Gastrocnemius medialis (tissue), 4 donors: ENCODE measurements around the gene NFIA.

Experiments used
- POLR2A ChIP-seq, 2 donors: fragments of 450-650 bp; IDR thresholded peaks; one replicate each; pipeline ENCODE4 v1.6.1; 2017; ENCODE audit warnings: antibody characterized with exemption in 2 of 2, mild to moderate bottlenecking in 2 of 2, moderate library complexity in 2 of 2
- TF ChIP-seq, protein P1 (sequence below), 5 experiments: fragments of 450-650 bp in 3 of 5; fragments of 200-600 bp in 2 of 5; sonication (generic) in 2 of 5; IDR thresholded peaks in 4 of 5; conservative IDR thresholded peaks in 1 of 5; 1 replicate in 4 of 5; 2 replicates in 1 of 5; pipeline ENCODE4 v1.5.1; 2016 to 2019; ENCODE audit warnings: antibody characterized with exemption in 5 of 5, mild to moderate bottlenecking in 3 of 5, moderate library complexity in 3 of 5

DNA sequence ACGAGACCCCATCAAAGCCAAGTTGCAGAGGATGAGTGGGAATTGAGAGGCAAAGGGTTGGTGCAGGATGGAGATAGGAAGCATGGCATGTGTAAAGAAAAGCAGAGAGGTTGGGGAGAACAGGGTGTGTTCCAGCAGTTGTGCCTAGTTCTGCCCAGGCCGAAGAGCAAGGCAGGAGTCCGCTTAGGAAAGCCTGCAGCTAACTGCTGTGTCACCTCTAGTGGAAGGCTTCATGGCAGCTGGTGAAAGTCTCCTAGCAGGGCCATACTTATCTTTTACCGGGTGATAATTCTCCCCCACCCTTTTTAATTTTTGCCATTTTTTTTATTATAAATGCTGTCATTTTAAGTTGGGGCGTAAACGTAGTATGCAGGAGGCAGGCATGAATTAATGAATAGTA is 93.6 kb downstream of the NFIA start:
- TF ChIP-seq, protein P1, sequence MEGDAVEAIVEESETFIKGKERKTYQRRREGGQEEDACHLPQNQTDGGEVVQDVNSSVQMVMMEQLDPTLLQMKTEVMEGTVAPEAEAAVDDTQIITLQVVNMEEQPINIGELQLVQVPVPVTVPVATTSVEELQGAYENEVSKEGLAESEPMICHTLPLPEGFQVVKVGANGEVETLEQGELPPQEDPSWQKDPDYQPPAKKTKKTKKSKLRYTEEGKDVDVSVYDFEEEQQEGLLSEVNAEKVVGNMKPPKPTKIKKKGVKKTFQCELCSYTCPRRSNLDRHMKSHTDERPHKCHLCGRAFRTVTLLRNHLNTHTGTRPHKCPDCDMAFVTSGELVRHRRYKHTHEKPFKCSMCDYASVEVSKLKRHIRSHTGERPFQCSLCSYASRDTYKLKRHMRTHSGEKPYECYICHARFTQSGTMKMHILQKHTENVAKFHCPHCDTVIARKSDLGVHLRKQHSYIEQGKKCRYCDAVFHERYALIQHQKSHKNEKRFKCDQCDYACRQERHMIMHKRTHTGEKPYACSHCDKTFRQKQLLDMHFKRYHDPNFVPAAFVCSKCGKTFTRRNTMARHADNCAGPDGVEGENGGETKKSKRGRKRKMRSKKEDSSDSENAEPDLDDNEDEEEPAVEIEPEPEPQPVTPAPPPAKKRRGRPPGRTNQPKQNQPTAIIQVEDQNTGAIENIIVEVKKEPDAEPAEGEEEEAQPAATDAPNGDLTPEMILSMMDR (IDR thresholded peaks at IDR 0.05 in 4 of 5, conservative IDR thresholded peaks at IDR 0.05 in 1 of 5), result no peak
- TF ChIP-seq POLR2A (IDR thresholded peaks at IDR 0.05), result no peak
